Testis (tissue), 3 donors: ENCODE data around the gene NLGN4X. TPM values are rescaled to one million over a fixed set of nuclear protein-coding genes. Genes with fewer than 3 reads are reported as not detected.
A peak's percentile ranks its signal among the peaks of the same experiment; 100 is the strongest.

Source experiments
- DNase-seq: peaks from one replicate; pipeline ENCODE4 v3.0.0-alpha.2; 2019
- H3K27ac ChIP-seq, 2 donors: fragments of 200-600 bp; sonication (generic); one replicate each; pipeline ENCODE4 v1.5.1; 2019
- H3K27me3 ChIP-seq: fragments of 200-600 bp; sonication (generic); one replicate; pipeline ENCODE4 v1.5.1; 2019
- H3K36me3 ChIP-seq: fragments of 200-600 bp; sonication (generic); one replicate; pipeline ENCODE4 v1.5.1; 2017; ENCODE audit warnings: low read depth; ENCODE audit errors: missing control alignments
- H3K4me1 ChIP-seq: fragments of 200-600 bp; sonication (generic); one replicate; pipeline ENCODE4 v1.5.1; 2019
- H3K4me3 ChIP-seq, 2 donors: fragments of 200-600 bp; sonication (generic); one replicate each; pipeline ENCODE4 v1.5.1; 2017 to 2019
- H3K9me3 ChIP-seq: fragments of 200-600 bp; sonication (generic); one replicate; pipeline ENCODE4 v1.5.1; 2017
- POLR2A ChIP-seq: fragments of 450-650 bp; IDR thresholded peaks from one replicate; pipeline ENCODE4 v1.6.1; 2017; ENCODE audit warnings: antibody characterized with exemption, mild to moderate bottlenecking, moderate library complexity
- WGBS, 2 donors: methylation state at CpG; one replicate each; pipeline ENCODE4 v1.1.5; 2018; 5-methylcytosine and 5-hydroxymethylcytosine counted together
- intact Hi-C: fragments of 100-400 bp; cut with DNase I; formaldehyde crosslinking; loops from one replicate; pipeline ENCODE4 v1.15.1; 2023; ENCODE audit warnings: low total_unique reads
- polyA plus RNA-seq: library from polyadenylated mRNA; stranded (reverse); fragments of 350-450 nt; fragmentation: Illumina TruSeq; extraction: RNeasy Lipid Tissue Mini Kit (QIAGEN cat#74804); gene quantifications from one replicate; pipeline ENCODE4 v1.2.3, GENCODE V29; 2014; ENCODE audit warnings: low read depth, low replicate concordance; ENCODE audit not compliant: insufficient read depth
- total RNA-seq, 2 donors: library from RNA; depleted of rRNA; stranded (reverse); fragments of >200 nt; gene quantifications; one replicate each; pipeline ENCODE4 v1.2.3, GENCODE V29; 2016
- TF ChIP-seq, protein P1 (sequence below), 3 experiments: fragments of 450-650 bp in 2 of 3; fragments of 200-600 bp in 1 of 3; sonication (generic) in 1 of 3; IDR thresholded peaks; one replicate each; pipeline ENCODE4 v1.5.1; 2016 to 2019; ENCODE audit warnings: antibody characterized with exemption in 3 of 3, mild to moderate bottlenecking in 2 of 3, moderate library complexity in 1 of 3

The NLGN4X gene
- total and polyA plus RNA-seq, 3 donors from 2014 or later = 3.6 to 15.9 (median 10.4) TPM

- Histone ChIP-seq H3K36me3 (no peaks in the 10 kb centered on the region), H3K27me3 (no peaks in the 10 kb centered on the region), H3K4me3 (no peak overlapping the region), H3K4me1 (no peaks in the 10 kb centered on the region), H3K27ac (no peak overlapping the region), H3K9me3 (no peaks in the 10 kb centered on the region)
- TF ChIP-seq, protein P1, sequence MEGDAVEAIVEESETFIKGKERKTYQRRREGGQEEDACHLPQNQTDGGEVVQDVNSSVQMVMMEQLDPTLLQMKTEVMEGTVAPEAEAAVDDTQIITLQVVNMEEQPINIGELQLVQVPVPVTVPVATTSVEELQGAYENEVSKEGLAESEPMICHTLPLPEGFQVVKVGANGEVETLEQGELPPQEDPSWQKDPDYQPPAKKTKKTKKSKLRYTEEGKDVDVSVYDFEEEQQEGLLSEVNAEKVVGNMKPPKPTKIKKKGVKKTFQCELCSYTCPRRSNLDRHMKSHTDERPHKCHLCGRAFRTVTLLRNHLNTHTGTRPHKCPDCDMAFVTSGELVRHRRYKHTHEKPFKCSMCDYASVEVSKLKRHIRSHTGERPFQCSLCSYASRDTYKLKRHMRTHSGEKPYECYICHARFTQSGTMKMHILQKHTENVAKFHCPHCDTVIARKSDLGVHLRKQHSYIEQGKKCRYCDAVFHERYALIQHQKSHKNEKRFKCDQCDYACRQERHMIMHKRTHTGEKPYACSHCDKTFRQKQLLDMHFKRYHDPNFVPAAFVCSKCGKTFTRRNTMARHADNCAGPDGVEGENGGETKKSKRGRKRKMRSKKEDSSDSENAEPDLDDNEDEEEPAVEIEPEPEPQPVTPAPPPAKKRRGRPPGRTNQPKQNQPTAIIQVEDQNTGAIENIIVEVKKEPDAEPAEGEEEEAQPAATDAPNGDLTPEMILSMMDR (IDR thresholded peaks at IDR 0.05) = no peak
- no peak for TF ChIP-seq POLR2A
- DNase-seq = no peak
- 94 to 100% methylated on average over 3 of the region's 3 CpGs for WGBS, 2 donors
- intact Hi-C loops = no loop called here
Observed at GRCh38 chrX:6238576-6238975, 9.9 kb upstream of the NLGN4X start.

DNA sequence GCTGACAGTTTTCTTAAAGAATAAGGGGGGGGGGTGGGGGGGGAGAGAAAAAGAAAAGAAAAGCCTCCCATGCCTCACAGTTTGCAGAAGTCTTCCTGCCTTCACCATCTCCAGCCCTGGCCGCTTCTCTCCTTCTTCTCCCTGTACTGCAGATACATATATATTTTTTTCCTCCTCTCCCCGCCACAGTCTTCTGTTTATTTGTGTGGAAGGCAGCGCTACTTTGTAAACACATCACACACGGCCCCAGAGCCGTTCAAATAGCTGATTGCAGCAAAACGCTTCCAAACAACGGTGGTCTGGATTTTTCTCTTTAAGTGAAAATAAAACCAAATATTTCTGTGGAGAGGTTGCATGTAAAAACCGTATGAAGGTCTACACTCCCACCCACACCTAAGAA is 732 bp downstream of the NLGN4X start:
- peak overlapping the region in 1 of 2 donors; percentile 59 for H3K4me3 ChIP-seq
- no peaks in the 10 kb centered on the region for H3K36me3 ChIP-seq
- DNase-seq = no peak
- H3K4me1 ChIP-seq = no peaks in the 10 kb centered on the region
- WGBS, 2 donors = 3 to 4% methylated on average over 8 of the region's 8 CpGs
- H3K27me3 ChIP-seq = no peaks in the 10 kb centered on the region
- TF ChIP-seq POLR2A = no peak
- no peaks in the 10 kb centered on the region for H3K9me3 ChIP-seq
- H3K27ac ChIP-seq = no peak overlapping the region
- intact Hi-C loops = no loop called here

DNA sequence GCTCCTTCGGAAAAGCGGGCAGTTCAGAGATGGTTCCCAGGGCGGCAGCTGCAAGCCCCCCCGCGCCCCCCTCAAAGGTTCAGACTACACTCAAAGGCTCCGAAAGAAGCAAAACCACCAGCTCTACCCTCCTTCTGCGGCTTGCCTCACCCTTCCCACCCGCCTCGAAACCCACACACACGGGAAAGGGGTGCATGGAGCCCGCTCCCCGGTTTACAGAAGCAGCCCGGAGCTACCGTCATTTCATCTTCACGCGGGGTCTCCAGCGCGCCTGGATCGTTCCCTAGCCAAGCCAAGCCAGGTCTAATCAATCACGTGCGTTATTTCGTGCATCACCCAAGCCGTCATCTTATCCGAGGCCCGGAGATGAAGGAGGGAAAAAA is 1.2 kb downstream of the NLGN4X start:
- TF ChIP-seq POLR2A = no peak
- TF ChIP-seq, protein P1 (IDR thresholded peaks at IDR 0.05) = no peak
- Histone ChIP-seq H3K9me3 (no peaks in the 10 kb centered on the region), H3K27ac (no peak overlapping the region), H3K4me3 (peak overlapping the region; percentile 39 to 59), H3K27me3 (no peaks in the 10 kb centered on the region), H3K36me3 (no peaks in the 10 kb centered on the region), H3K4me1 (no peaks in the 10 kb centered on the region)
- WGBS, 2 donors = 0% methylated on average over 6 to 23 of the region's 25 CpGs
- intact Hi-C loops = no loop called here
- no peak for DNase-seq

- Histone ChIP-seq H3K27me3 (no peaks in the 10 kb centered on the region), H3K4me1 (no peaks in the 10 kb centered on the region), H3K9me3 (no peaks in the 10 kb centered on the region), H3K36me3 (no peaks in the 10 kb centered on the region), H3K4me3 (peak overlapping the region; percentile 39 to 59), H3K27ac (no peak overlapping the region)
- TF ChIP-seq, protein P1 (IDR thresholded peaks at IDR 0.05) = no peak
- no peak for TF ChIP-seq POLR2A
- intact Hi-C loops = no loop called here
- 1% methylated on average over 36 of the region's 65 CpGs; no CpG with 5 or more reads in 1 of the 2 donors for WGBS, 2 donors
- peak; percentile 15 for DNase-seq
Observed at GRCh38 chrX:6226596-6227452, 1.8 kb downstream of the NLGN4X start.

DNA sequence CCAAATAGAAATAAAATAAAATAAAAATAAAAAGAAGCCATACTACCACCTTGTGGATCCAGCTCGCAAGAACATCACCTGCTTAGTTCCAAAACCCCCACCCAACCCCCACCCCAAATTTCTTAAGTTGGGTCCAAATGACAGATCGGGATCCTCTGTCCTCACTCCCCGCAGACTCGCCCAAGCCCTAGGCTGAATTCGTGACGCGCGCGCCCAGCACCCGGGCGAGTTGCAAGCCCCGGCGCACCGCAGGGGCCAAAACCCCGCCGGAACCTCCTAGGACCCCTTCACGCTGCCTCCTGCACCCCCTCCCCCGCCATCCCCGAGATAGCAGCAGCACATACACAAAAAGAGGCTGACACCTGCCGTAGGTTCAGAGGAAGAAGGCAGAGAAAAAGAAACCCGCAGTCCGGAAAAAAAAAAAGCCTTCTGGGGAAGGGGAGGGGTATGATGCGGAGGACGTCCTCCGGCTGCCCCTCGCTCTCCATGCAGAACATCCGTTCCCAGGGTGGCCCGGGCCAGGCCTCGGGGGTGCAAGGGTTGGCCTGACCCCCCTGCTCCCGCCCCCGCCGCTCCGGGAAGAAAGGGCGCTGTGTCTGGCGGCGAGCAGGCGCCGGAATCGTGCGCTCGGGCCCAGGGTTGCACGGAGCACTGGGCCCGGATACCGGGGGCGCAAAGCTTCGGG is 2.6 kb downstream of the NLGN4X start:
- intact Hi-C loops = no loop called here
- 0% methylated on average over 10 to 46 of the region's 46 CpGs for WGBS, 2 donors
- DNase-seq = peak; percentile 14

More for the DNA sequence above, 2.6 kb downstream of the NLGN4X start:
- H3K9me3 ChIP-seq = no peaks in the 10 kb centered on the region
- H3K27ac ChIP-seq = no peak overlapping the region
- no peaks in the 10 kb centered on the region for H3K27me3 ChIP-seq
- TF ChIP-seq, protein P1 (IDR thresholded peaks at IDR 0.05) = no peak
- H3K4me1 ChIP-seq = no peaks in the 10 kb centered on the region
- H3K36me3 ChIP-seq = no peaks in the 10 kb centered on the region
- peak overlapping the region; percentile 39 to 59 for H3K4me3 ChIP-seq
